NOMO-1 (cell line): ENCODE data around the gene RAPGEF3.
A peak's percentile ranks its signal among the peaks of the same experiment; 100 is the strongest.

ENCODE experiments used
- DNase-seq, 2 experiments: peaks; one replicate each; lab custom pipeline; 2025; ENCODE audit not compliant: unreplicated experiment in 2 of 2; lab: John Stamatoyannopoulos, UW

Gene RAPGEF3

DNA sequence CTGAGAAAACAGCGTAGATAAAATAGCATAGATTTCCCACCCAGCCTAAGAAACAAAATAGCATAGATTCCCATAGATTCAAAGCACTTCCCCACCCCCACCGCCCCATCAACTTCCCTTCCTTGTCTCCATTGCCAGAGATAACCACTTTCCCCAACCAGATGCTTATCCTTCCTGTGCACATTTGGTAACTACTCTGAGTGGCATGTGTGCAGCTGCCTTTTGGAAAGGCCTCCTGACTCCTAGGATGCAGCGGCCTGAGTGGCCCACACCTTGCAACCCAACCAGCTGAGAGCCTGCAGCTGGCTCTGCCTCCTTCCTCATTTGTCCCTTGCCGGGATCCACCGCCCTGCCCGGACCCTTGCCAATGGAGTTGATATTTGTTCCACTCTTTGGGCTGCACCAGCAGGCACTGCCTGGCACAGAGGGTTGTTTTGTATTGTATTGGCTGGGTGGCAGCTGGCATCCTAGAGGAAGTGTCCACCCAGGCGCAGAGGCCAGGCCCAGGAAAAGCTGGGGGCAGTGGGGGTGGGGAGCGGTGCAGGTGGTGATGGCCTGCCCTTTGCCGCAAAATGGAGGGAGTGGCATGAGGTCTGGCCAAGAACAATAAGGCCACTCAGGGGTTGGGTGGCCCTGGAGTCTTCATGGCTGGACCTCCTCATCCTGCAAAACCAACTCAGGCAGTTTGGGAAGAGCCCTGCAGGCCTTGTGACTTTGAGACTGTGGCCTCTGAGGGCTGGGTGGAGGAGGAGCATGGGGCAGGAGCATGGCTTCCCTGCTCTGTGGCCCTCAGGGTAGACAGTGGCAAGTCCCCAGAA, 19.3 kb upstream of the RAPGEF3 start:
- DNase-seq = no peak

DNA sequence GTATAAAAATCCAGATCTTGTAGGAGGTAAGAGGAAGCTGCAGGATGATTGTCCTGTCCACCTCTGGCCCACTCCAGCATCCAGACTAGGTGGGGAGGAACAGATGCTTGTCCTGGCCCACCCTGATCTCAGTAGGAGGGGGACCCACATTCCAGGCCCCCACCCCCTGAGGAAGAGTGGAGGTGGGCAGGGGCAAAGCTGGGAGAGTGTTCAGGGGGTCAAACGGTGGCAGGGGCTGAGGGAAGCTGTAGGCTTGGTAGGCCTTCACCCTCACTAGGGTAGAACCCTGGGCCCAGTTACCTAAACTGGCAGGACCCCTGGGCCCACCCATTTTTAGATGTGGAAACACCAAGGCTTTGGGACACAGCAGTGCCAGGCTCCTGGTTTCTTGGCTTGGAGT, 18.5 kb upstream of the RAPGEF3 start:
- no peak for DNase-seq

DNA sequence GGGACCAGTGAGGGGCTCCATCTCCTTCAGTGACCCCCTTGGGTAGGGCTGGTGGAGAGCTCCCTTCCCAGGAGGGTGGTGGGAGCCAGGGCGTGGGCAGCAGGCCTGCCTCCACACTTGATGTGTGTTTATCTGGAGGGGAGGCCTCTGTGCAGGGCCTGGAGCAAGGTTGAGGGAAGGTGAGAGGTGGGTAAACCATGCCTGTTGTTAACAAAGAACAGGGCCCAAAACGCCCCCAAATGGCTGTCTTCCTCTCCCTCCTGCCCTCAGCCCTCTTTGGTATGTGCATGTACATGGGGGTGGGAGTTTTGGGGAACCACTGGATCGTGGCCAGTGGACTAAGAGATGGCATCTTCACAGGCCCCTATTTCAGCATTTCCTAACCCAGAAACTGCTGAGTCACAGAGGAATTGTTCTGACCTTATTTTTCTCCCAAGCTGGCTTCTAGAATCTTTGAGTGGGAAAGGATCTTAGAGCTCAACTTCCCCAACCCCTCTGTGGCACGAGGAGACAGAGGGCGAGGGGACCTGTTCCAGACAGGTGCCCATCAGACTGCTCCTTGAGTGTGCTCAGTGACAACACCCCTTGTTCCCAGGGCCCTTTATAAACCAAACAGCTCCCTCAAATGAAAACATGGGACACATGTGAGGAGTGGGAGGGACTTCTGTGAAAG, 17.9 kb upstream of the RAPGEF3 start:
- DNase-seq = peak in 1 of 2 experiments; percentile 11

DNA sequence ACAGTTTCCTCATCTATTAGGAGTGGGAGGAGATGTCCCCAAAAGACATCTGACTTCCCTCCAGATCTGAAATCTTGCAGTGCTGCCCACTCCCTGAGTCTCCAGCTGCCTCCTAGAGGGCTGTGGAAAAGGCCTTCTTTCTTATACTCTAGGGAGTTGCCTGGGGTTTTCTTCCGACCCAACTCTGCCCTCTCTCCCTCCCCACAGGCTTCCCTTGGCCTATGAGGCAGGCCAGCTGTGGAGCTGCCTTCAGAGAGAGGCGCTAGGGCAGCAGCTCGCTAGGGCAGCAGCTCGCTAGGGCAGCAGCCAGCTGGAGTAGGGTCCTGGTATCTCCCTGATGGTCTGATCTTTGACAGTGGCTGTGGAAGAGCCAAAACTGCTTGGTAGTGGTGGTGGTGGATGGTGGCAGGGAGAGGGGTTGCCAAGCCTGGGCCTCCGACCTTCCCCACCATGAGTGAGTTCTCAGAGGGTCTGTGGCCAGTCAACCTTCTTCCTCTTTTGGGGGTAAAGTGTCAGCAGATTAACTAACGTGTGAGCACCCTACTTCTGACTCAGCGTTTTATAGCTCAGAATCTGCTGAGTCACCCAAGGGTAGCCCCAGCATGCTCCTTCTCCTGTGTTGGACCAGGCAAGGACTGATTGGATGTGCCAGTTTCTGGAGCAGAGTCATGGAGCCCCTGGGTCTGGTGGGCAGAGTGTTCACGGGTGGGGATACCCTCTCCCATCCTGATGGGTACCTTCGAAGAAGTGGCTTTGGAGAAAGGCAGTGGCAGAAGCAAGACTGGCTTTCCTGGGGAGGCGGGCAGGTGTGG, 16.6 kb upstream of the RAPGEF3 start:
- DNase-seq = peak; percentile 65 to 85

DNA sequence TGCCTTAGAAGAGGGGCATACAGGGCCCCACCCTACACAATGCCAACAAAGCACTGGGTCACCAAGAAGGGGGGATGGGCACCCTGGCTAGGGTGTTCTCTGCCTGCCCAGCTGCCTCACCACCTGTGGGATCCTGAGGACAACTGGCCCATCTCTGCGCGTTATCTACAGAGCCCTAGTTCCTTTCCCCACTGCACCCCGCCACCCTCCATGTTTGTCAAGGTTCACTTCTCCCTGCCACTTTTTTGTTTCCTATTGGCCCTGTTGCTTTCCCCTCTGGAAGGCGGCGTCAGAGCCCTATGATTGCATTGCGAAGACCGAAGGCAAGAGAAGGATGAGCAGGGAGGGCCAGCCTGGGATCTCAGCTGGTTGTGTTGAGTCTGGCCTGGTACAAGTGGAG, 16.0 kb upstream of the RAPGEF3 start:
- DNase-seq = no peak

DNA sequence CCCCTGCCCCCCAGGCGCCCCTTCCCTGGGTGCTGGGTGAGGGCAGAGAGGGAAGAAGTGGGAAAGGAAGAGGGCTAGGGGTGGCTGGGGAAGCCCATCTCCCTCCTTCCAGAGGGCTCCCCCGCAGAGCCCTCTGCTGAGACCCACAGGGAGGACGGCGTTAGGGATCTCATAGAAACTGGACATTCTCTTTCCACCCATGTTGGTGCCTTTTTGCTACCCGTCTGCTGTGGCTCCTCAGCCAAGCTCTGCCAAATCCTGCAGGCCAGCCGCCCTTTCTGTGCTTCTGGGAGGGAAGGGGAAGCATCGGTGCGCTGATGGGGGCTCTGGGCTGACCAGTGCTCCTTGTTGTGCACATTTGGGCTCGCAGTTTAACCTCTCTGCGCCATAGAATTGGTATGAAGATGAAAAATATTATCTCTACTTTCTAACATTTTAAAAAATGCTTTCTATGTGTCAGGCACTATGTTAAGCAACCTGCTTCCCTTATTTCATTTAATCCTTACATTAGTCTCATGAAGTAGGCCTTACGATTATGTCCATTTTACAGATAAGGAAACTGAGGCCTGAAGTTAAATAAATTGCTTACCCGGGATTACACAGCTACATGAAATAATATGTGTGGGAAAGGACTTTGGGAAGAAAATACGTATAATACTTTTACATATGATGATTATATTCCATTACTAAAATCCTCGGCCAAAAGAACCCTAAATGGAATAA, 15.3 kb upstream of the RAPGEF3 start:
- peak in 1 of 2 experiments; percentile 18 for DNase-seq

DNA sequence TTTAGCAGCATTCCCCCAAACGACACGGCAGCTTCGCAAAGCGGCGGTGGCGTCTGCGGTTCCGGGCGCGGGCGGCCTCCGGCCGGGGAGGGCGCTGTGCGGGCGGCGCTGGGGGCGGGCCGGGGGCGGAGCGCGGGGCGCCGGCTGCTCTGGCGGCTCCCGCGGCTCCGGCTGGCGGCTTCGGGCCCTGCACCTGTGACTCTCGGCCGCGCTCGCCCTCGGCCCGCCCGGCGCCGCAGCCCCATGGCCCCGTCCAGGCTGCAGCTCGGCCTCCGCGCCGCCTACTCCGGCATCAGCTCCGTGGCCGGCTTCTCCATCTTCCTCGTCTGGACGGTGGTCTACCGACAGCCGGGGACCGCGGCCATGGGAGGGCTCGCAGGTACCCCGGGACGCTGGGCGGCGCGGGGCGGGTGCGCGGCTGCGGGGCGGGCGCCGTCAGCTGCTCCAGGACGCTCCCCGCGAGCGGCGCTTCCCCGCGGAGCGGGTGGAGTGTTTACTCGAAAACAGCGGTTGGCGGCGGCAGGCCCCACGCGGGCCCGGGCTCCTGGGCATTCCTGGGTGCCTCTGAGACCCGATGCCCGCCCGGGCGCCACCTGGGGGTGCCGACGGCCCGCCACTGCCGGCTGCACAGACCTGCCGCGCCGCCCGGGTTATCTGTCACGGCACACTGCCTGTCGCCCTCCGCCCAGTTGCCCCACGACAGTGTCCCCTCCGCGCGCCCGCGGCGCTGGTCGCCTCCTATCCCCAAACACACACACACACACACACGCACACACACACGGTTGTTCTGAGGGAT, 14.6 kb upstream of the RAPGEF3 start, which contains the start of gene SLC48A1:
Gene SLC48A1, plus strand, starts transcription at position 177 of the 796 bp plus-strand sequence. Its CDS starts 67 bp downstream, at position 244.
- peak; percentile 46 to 72 for DNase-seq

DNA sequence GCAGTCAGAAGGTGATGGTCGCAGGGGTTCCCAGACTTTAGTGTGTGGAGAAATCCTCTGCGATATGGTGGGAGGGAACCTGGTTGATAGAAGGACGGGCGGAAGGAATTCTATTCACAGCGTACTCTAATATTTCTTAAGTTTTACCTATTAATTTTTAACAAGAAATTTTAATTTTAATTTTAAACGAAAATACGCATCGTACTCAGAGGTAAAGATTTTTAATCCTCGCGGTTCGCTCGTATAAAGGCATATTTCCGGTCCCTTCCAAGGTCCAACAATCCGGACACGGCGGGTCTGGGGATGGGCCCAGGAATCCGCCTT, 14.0 kb upstream of the RAPGEF3 start:
- no peak for DNase-seq

DNA sequence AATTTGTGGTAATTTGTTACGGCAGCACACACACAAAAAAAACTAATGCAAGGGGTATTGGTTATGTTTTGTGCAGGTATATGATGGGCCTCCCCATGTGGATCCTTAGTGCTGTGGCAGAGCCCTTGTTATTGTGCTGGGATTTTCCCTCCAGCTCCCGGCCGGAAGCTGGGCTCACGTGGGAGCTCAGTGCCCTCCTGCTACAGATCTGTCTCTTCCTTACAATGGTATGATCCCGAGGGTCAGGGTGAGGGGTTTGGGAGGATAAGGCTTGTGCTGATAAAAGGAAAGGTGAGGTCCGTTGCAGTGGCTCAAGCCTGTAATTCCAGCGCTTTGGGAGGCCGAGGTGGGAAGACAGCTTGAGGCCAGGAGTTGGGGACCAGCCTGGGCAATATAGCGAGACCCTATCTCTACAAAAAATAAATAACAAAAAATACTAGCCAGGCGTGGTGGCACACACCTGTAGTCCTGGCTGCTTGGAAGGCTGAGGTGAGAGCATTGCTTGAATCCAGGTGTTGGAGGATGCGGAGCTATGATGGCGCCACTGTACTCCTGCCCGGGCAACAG, 13.5 kb upstream of the RAPGEF3 start:
- no peak for DNase-seq

DNA sequence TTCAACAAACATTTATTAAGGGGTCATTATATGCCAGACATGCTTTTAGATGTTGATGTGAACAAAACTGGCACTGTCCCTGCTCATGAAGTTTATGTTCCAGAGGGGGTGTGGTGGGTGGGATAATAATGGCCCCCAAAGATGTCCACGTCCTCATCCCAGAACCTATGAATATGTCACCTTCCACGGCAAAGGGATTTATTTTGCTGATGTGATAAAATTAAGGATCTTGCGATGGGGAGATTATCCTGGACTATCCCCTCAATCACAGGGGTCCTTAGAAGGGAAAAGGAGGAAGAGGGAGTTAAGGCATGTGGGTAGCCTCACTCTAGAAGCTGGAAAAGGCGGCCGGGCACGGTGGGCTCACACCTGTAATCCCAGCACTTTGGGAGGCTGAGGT, 12.6 kb upstream of the RAPGEF3 start:
- DNase-seq = no peak

DNA sequence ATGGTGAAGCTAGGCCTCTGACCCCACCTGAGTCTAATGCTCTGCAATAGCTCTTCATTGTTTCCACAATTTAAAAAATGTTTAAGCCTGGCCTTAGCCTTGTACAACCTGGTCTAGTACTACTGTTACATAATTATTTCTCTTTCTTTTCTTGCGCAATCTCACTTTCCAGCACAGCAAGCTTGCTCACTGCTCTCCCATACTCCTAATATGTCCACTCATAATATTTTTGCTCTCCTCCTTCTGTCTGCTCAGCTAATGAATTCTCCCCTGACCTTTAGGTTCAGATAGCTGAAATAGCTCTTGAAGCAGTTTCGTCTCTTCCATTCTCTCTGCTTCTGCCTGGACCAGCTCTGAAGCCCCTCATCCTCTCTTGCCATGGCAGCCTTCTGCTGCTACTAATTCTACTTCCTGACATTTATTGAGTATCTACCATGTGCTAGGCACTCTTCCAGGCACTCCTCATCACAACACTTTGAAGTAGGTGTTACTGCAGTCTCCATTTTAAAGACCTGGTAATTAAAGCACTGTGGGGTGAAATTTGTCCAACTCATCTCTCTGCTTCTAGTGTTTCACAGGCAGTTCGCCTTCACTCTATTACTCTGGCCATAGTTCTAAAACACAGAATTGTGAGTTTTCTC, 11.5 kb upstream of the RAPGEF3 start:
- DNase-seq = peak; percentile 43 to 70

DNA sequence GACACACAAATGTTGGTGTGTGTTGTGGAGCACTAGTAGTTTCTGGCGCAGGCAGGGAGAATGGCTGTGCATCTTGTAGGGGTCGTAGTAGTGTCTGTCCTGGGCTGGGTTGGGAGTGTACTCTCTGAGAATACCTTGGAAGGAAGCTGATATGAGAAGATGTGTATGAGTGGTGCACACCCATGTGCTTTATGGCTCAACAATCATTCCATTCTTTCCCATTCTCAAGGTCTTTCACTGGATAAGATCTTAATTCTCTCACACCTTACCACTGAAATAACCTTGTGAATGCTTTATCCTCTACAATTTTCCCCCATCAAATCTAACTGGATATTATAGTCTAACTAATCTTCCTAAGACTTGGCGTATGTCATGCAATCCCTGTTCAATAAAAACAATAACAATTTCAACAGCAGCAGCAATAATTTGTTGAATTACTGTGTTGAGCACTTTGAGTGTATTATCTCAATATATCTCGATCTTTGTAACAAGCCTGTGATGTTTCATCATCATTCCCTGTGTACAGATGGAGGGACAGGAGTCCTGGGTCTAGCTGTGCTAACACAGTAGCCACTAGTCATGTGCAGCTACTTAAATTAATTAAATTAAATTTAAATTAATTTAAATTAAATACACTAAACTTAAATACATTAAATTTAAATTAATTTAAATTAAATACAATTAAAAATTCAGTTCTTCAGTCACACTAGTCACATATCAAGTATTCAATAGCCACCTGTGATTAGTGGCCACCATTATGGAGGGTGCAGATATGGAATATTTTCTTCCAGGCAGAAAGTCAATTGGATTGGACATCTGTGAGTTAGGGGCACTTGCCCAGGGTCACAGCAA, 10.8 kb upstream of the RAPGEF3 start:
- DNase-seq = no peak

DNA sequence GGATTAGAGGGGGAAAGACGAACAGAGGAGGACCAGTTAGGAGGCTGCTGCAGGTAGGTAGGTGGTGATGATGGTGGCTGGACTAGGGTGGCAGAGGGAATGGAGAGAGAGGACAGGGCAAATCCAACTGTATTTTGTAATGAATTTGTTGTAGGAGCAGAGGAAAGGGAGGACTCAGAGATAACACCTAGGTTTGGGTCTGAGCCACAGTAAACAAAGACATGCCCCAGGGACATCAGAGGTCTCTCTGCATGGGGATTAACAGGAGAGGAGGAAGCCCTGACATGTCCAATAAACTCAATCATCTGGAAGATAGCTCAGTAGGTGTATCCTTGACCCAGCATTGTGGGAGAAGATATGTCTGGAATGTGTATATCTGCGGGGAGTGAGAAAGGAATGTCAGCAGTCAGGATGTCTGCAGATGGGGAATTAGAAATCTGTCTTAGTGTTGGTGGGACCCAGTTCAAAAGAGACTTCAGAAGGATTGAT, 9.7 kb upstream of the RAPGEF3 start:
- DNase-seq = no peak

DNA sequence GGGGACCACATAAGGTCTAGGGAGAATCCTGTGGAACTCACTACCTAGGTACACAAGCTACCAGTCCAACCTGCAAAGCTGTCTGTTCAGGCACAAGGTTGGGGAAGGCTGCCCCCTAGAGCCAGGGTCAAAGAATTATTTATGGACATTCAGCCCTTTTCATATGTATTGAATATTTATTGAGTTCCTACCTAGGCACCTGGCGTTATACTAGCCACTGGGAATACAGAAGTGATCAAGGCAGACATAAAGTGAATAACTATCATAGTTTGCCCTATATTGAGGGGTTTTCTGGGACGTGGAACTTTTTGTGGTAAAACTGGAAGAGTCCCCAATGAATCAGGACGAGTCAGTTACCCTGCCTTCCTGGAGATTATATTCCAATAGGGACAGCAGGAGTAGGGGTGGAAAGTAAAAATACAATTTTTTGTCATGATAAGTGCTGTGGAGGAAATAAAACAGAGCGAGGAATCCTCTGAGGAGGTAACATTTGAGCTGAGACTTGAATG, 8.6 kb upstream of the RAPGEF3 start:
- DNase-seq = peak in 1 of 2 experiments; percentile 33

DNA sequence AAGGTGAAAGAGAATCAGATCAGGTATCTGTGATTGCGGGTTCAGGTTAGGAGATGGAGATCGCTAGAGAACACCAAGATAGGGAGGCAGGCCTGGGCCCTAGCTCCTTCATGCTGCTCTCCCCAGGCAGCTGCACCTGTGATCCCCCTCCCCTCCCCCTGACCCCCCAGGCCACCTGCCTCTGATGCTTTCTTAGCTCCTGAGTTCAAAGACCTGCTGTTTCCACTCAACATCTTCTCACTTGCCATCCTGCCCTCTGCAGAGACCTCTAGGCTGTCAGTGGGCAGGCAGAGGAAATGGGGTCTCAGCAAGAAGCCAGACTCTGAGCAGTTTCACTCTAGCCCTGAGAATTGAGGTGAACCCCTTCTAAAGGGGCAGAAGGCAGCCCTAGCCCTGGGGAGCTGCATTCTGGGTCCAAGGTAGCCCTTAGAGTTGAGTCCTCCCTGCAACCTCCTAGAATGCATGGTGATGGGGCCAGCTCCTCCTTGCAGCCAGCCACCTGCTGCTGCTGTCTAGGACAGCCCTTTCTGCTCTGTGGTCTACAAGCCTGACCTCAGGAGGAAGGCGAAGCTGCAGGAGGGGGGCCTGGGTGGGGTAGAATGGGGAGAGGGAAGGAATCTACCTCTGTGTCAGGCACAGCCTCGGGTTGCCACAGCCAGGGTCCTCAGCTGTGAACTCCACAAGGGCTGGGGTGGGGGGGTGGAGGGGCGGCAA, 8.0 kb upstream of the RAPGEF3 start:
- no peak for DNase-seq

DNA sequence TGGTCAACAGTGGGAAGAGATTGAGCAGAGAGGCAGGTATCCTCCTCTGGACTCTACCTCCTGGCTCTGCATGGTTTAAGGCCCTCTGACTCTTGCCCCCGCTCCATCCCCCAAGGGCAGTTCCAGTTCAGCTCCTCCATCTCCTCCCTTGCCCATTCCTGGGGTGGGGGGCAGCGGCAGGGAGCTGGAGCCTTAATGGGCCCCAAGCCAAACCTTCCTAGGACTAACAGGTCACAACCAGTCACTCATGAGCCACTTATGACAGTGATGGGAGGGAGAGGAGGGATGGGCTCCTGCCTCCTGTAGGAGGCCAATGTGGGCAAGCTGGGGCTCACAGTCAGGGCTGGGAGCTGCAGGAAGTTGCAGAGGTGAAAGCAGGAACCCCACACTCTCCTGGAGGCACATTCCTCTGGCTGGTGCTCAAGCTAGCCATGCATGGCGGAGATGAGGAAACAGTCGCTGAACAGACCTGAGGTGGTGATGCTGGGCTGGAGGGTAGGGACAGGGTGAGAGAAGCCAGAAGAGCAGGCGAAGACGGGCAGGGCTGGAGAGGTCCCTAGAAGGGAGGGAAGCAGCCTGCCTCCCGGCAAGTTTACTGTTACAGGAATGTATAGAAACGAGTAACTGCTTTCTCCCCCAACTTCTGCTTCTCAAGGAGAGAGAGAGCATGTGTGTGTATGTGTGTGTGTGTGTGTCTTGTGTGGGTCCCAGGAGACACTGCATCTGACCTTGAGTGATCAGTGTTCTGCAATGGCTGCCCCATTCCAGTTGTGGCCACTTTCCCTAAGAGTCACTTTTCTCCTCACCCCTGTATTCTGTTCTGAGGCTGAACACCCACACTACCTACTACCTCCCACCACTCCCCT, 5.0 kb upstream of the RAPGEF3 start:
- DNase-seq = peak in 1 of 2 experiments; percentile 18
